T-cell (primary cell): ENCODE data around the gene FADS1. TPM values are rescaled to one million over a fixed set of nuclear protein-coding genes. Genes with fewer than 3 reads are reported as not detected.

ENCODE experiments used
- ATAC-seq, 4 experiments: fragments of 200-7000 bp in 3 of 4; fragments of 150-1000 bp in 1 of 4; cut with Tn5 transposase; replicated peaks in 1 of 4; 1 replicate in 3 of 4; 2 replicates in 1 of 4; pipeline ENCODE4 v1.10.0; 2021; ENCODE audit warnings: moderate library complexity in 3 of 4, mild to moderate bottlenecking in 2 of 4, moderate number of reproducible peaks in 1 of 4
- CTCF ChIA-PET, 2 donors: fragments of 300-600 bp; sonication (Branson Sonifier 250); formaldehyde crosslinking; loops; one replicate each; lab custom pipeline; 2022; ENCODE audit warnings: antibody characterized with exemption in 2 of 2; lab: Charles Lee
- POLR2A ChIA-PET, 2 donors: fragments of 300-600 bp; sonication (Branson Sonifier 250); formaldehyde crosslinking; loops; one replicate each; lab custom pipeline; 2022; ENCODE audit warnings: antibody characterized with exemption in 2 of 2; lab: Charles Lee
- DNase-seq, 35 experiments: peaks; one replicate each; pipeline versions ENCODE4 v3.0.0 to v3.0.0-alpha.2; 2013 to 2023
- H3K27ac ChIP-seq: one replicate; pipeline ENCODE4 v1.5.1; 2013; ENCODE audit warnings: low read length
- H3K27me3 ChIP-seq, 2 experiments: replicated peaks in 1 of 2; 1 replicate in 1 of 2; 2 replicates in 1 of 2; pipeline versions ENCODE4 v1.6.1 to v1.7.0; 2013; ENCODE audit warnings: low read length in 1 of 2, mixed read lengths in 1 of 2; ENCODE audit not compliant: control insufficient read depth in 2 of 2, insufficient read depth in 2 of 2; ENCODE audit errors: extremely low read depth in 1 of 2
- H3K36me3 ChIP-seq, 2 donors: 1 replicate in 1 of 2; 2 replicates in 1 of 2; pipeline versions ENCODE4 v1.6.1 to v1.7.0; 2013; ENCODE audit warnings: low read length in 1 of 2; ENCODE audit not compliant: control insufficient read depth in 2 of 2, insufficient read depth in 1 of 2; ENCODE audit errors: extremely low read depth in 1 of 2
- H3K4me1 ChIP-seq, 2 experiments: 1 replicate in 1 of 2; 2 replicates in 1 of 2; pipeline versions ENCODE4 v1.6.1 to v1.7.0; 2013; ENCODE audit warnings: low read length in 2 of 2, mixed read lengths in 1 of 2; ENCODE audit not compliant: insufficient read depth in 2 of 2, control insufficient read depth in 1 of 2; ENCODE audit errors: extremely low read depth in 1 of 2
- H3K4me3 ChIP-seq, 2 donors: 1 replicate in 1 of 2; 2 replicates in 1 of 2; pipeline versions ENCODE4 v1.5.1 to v1.7.0; 2013; ENCODE audit warnings: mild to moderate bottlenecking in 2 of 2, low read length in 1 of 2, moderate library complexity in 1 of 2; ENCODE audit not compliant: control insufficient read depth in 1 of 2; ENCODE audit errors: extremely low read depth in 1 of 2
- H3K9me3 ChIP-seq: 2 replicates; pipeline ENCODE4 v1.7.0; 2013
- H3K27ac Mint-ChIP-seq, 2 donors: one replicate each; pipeline ENCODE4 v1.8.0; 2020 to 2021; ENCODE audit warnings: mild to moderate bottlenecking in 2 of 2, mixed read lengths in 2 of 2
- H3K27me3 Mint-ChIP-seq, 2 donors: one replicate each; pipeline ENCODE4 v1.8.0; 2021 to 2022; ENCODE audit warnings: mixed read lengths in 2 of 2
- H3K36me3 Mint-ChIP-seq: one replicate; pipeline ENCODE4 v1.8.0; 2021; ENCODE audit warnings: mixed read lengths
- H3K4me1 Mint-ChIP-seq, 3 donors: one replicate each; pipeline ENCODE4 v1.8.0; 2020 to 2022; ENCODE audit warnings: mixed read lengths in 3 of 3, mild to moderate bottlenecking in 1 of 3
- H3K4me3 Mint-ChIP-seq, 3 donors: one replicate each; pipeline ENCODE4 v1.8.0; 2020 to 2022; ENCODE audit warnings: mild to moderate bottlenecking in 3 of 3, mixed read lengths in 3 of 3, moderate library complexity in 3 of 3
- H3K9me3 Mint-ChIP-seq, 3 donors: one replicate each; pipeline ENCODE4 v1.8.0; 2020 to 2022; ENCODE audit warnings: mixed read lengths in 3 of 3
- WGBS: methylation state at CpG from one replicate; pipeline ENCODE4 v1.1.5; 2013; ENCODE audit warnings: missing lambda C conversion rate; ENCODE audit not compliant: insufficient coverage; 5-methylcytosine and 5-hydroxymethylcytosine counted together
- total RNA-seq, 35 experiments: library from RNA in 6 of 35; stranded (reverse) in 6 of 35; fragments of 120-200 nt in 1 of 35; gene quantifications; one replicate each; pipeline versions ENCODE4 v1.2.1 to v1.2.4 and lab custom pipeline; 2013 to 2026

The FADS1 gene
- total RNA-seq, result 1 to 10 TPM; 1.9 to 8.8 (median 2.9) TPM
- total RNA-seq (2013), result 1.8 TPM
- total RNA-seq (lab: John Stamatoyannopoulos, UW), result 0.38 to 12.9 (median 2.4) reads per million in 29 experiments

- Histone ChIP-seq H3K36me3 (peaks cover 0 to 4% of the 10 kb centered on the region in 2 donors), H3K27ac (no peak within 1 kb of the TSS), H3K4me3 (peak within 1 kb of the TSS; percentile 67 to 79), H3K9me3 (no peaks in the 10 kb centered on the region), H3K27me3 (peaks cover 0 to 46% of the 10 kb centered on the region in 2 experiments), H3K4me1 (peaks cover 12 to 26% of the 10 kb centered on the region in 2 experiments)
- Mint-ChIP-seq H3K27ac (peak within 1 kb of the TSS; percentile 22 to 74), H3K9me3 (no peaks in the 10 kb centered on the region), H3K4me3 (peak within 1 kb of the TSS; percentile 85 to 91 (median 85)), H3K4me1 (peaks cover 13 to 19% (median 16%) of the 10 kb centered on the region in 3 donors), H3K36me3 (no peaks in the 10 kb centered on the region), H3K27me3 (peaks cover 0 to 33% of the 10 kb centered on the region in 2 donors)
- DNase-seq, result peak in 34 of 35 experiments; percentile 33 to 82 (median 56)
- under 1% methylated on average over 67 of the region's 73 CpGs for WGBS
- POLR2A ChIA-PET, result no interaction called here
- ATAC-seq, result peak; percentile 58 to 74 (median 62)
- CTCF ChIA-PET, result interaction anchor here in 1 of 2 donors (1.8 kb wide), 1 partner anchor 20 kb away, joined by 6 read pairs; no protein-coding TSS in a partner anchor
These were observed at the start of gene FADS1 for GRCh38 chr11:61816736-61817455. FADS1 (minus strand) TSS chr11:61817003; CDS start chr11:61816929, 74 bp downstream.

- Mint-ChIP-seq H3K4me1 (peaks cover 6 to 7% (median 7%) of the 10 kb centered on the region in 3 donors), H3K9me3 (no peaks in the 10 kb centered on the region), H3K4me3 (no peak overlapping the region), H3K27me3 (peaks cover 0 to 7% of the 10 kb centered on the region in 2 donors), H3K36me3 (no peaks in the 10 kb centered on the region), H3K27ac (no peak overlapping the region)
- Histone ChIP-seq H3K4me1 (peaks cover 0 to 5% of the 10 kb centered on the region in 2 experiments), H3K9me3 (no peaks in the 10 kb centered on the region), H3K27ac (no peak overlapping the region), H3K36me3 (peaks cover 0 to 11% of the 10 kb centered on the region in 2 donors), H3K27me3 (peaks cover 0 to 24% of the 10 kb centered on the region in 2 experiments), H3K4me3 (no peak overlapping the region)
- POLR2A ChIA-PET, result no interaction called here
- CTCF ChIA-PET, result no interaction called here
- whole genome bisulfite sequencing, result 84% methylated on average over 15 of the region's 18 CpGs
- ATAC-seq (no peak), DNase-seq (no peak)
These were observed 49.6 kb upstream of the FADS1 start for GRCh38 chr11:61866231-61866957.

- Histone ChIP-seq H3K27me3 (peaks cover 0 to 15% of the 10 kb centered on the region in 2 experiments), H3K4me3 (no peak overlapping the region), H3K27ac (no peak overlapping the region), H3K9me3 (no peaks in the 10 kb centered on the region), H3K36me3 (peaks cover 0 to 11% of the 10 kb centered on the region in 2 donors), H3K4me1 (no peaks in the 10 kb centered on the region)
- Mint-ChIP-seq H3K4me3 (no peak overlapping the region), H3K4me1 (no peaks in the 10 kb centered on the region), H3K36me3 (no peaks in the 10 kb centered on the region), H3K9me3 (no peaks in the 10 kb centered on the region), H3K27me3 (peaks cover 0 to 4% of the 10 kb centered on the region in 2 donors), H3K27ac (no peak overlapping the region)
- ChIA-PET CTCF (interaction anchor here in 1 of 2 donors (0.5 kb wide), 1 partner anchor 247 kb away, joined by 4 read pairs; no protein-coding TSS in a partner anchor), POLR2A (no interaction called here)
- DNase-seq (no peak), ATAC-seq (no peak)
- WGBS, result 93% methylated on average over 9 of the region's 20 CpGs
These were observed 48.3 kb upstream of the FADS1 start for GRCh38 chr11:61864814-61865775.

- no peaks in the 10 kb centered on the region for H3K36me3 Mint-ChIP-seq
- DNase-seq, result no peak
- H3K27ac Mint-ChIP-seq, result no peak overlapping the region
- H3K4me3 ChIP-seq, result no peak overlapping the region
- H3K4me1 ChIP-seq, result no peaks in the 10 kb centered on the region
- ChIA-PET POLR2A (no interaction called here), CTCF (interaction anchor here in 1 of 2 donors (1.0 kb wide), 1 partner anchor 18 kb away, joined by 3 read pairs; no protein-coding TSS in a partner anchor)
- 87% methylated on average over 12 of the region's 13 CpGs for WGBS
- peaks cover 0 to 9% of the 10 kb centered on the region in 2 experiments for H3K27me3 ChIP-seq
- H3K4me3 Mint-ChIP-seq, result no peak overlapping the region
- peaks cover 0 to 11% of the 10 kb centered on the region in 2 donors for H3K36me3 ChIP-seq
- no peak overlapping the region for H3K27ac ChIP-seq
- H3K4me1 Mint-ChIP-seq, result no peaks in the 10 kb centered on the region
- H3K27me3 Mint-ChIP-seq, result no peaks in the 10 kb centered on the region
- H3K9me3 Mint-ChIP-seq, result no peaks in the 10 kb centered on the region
- no peaks in the 10 kb centered on the region for H3K9me3 ChIP-seq
- ATAC-seq, result no peak
These were observed 46.8 kb upstream of the FADS1 start for GRCh38 chr11:61863548-61864081.

DNA sequence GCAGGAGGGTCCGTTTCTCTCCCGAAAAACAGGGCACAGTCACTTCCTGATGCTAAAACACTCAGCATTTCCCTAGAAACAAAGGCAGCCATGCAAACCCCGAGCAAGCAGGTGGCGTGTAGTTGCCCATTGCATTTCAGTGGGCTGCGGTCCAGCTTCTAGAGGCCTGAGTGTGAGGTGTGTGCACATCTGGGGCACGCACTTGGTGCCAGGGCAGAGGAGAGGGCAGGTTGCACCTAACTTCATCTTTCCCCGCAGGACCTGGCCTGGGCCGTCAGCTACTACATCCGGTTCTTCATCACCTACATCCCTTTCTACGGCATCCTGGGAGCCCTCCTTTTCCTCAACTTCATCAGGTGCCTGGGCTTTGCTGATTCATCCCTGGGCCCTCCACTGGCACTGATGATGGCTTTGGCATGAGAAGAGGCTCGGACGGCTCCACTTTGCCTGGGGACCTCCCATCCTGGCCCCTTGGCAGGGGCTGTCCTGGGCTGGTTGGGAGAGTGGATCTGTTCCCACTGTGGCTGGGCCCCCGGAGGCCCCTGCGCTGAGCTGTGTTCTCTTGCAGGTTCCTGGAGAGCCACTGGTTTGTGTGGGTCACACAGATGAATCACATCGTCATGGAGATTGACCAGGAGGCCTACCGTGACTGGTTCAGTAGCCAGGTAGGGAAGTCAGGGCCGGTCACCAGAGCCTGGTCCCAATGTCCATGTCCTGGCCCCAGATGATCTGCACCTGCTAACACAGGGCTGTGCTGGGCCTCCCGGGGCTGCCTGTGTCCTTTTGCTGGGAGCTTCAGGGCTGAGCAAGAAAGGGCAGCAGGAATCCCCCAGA is 46.1 kb upstream of the FADS1 start:
- H3K27me3 Mint-ChIP-seq, result no peaks in the 10 kb centered on the region
- ATAC-seq (no peak), DNase-seq (no peak)
- peaks cover 0 to 9% of the 10 kb centered on the region in 2 experiments for H3K27me3 ChIP-seq
- no peak overlapping the region for H3K27ac Mint-ChIP-seq
- no peak overlapping the region for H3K4me3 ChIP-seq
- peaks cover 0 to 11% of the 10 kb centered on the region in 2 donors for H3K36me3 ChIP-seq
- ChIA-PET POLR2A (no interaction called here), CTCF (no interaction called here)
- H3K4me1 ChIP-seq, result no peaks in the 10 kb centered on the region
- no peak overlapping the region for H3K27ac ChIP-seq
- H3K9me3 Mint-ChIP-seq, result no peaks in the 10 kb centered on the region
- H3K9me3 ChIP-seq, result no peaks in the 10 kb centered on the region
- H3K4me3 Mint-ChIP-seq, result no peak overlapping the region
- no peaks in the 10 kb centered on the region for H3K4me1 Mint-ChIP-seq
- H3K36me3 Mint-ChIP-seq, result no peaks in the 10 kb centered on the region
- WGBS, result 90% methylated on average over 9 of the region's 18 CpGs
